Loucy (cell line): ENCODE measurements around the gene SCFD2.

Source experiments
- CTCF ChIP-seq: fragments of 200-600 bp; sonication (generic); conservative IDR thresholded peaks from 2 replicates; pipeline ENCODE4 v1.5.1; 2014; ENCODE audit warnings: mild to moderate bottlenecking, antibody characterized with exemption, low read length
- EZH2phosphoT487 ChIP-seq: fragments of 200-600 bp; IDR thresholded peaks from 2 replicates; pipeline ENCODE4 v1.6.1; 2018; ENCODE audit warnings: antibody characterized with exemption, mild to moderate bottlenecking, moderate library complexity, borderline replicate concordance

- TF ChIP-seq CTCF (no peak), EZH2phosphoT487 (no peak)
These were observed 179.0 kb downstream of the SCFD2 start for GRCh38 chr4:53186714-53187358.
